K562 (cell line): ENCODE results near the gene U2AF1L4. TPM values are rescaled to one million over a fixed set of nuclear protein-coding genes. Genes with fewer than 3 reads are reported as not detected.

Experiments
- ATAC-seq: fragments of 200-7000 bp; cut with Tn5 transposase; 3 replicates; pipeline ENCODE4 v1.9.1; 2020; ENCODE audit warnings: moderate library complexity
- BruUV-seq: library from RNA; stranded (reverse); fragments of 400-500 nt; replicated peaks from 2 replicates; lab custom pipeline; 2021; lab: Mats Ljungman, UMichigan
- CTCF ChIA-PET: fragments of 300-600 bp; formaldehyde crosslinking; extraction: SDS; loops from one replicate; lab custom pipeline; 2021; ENCODE audit warnings: low intra/inter-chr PET ratio; lab: Yijun Ruan, JAX
- POLR2A ChIA-PET: fragments of 300-600, 350-650 bp; sonication (Branson Sonifier 250); formaldehyde crosslinking; extraction: SDS; loops from one replicate; lab custom pipeline; 2021; ENCODE audit warnings: antibody characterized with exemption, inconsistent platforms; lab: Yijun Ruan, JAX
- DNase-seq, 4 experiments: peaks; one replicate each; pipeline versions ENCODE4 v3.0.0 to v3.0.0-alpha.2; 2011 to 2018; ENCODE audit warnings: low spot score in 3 of 4, mixed read lengths in 3 of 4; ENCODE audit errors: extremely low read depth in 1 of 4
- FAIRE-seq: peaks from 2 replicates; lab custom pipeline; 2011; peaks lifted over from hg19 to GRCh38; lab: Jason Lieb, UNC
- H2AFZ ChIP-seq: 2 replicates; pipeline ENCODE4 v1.6.0; 2011; ENCODE audit warnings: low read depth, low read length, control low read depth, inconsistent platforms
- H3K27ac ChIP-seq: fragments of 200-600 bp; 3 replicates; pipeline ENCODE4 v1.8.0; 2011; ENCODE audit warnings: low read depth, mild to moderate bottlenecking, control low read depth, inconsistent platforms, low read length, moderate library complexity, mixed read lengths; ENCODE audit errors: extremely low read depth
- H3K27me3 ChIP-seq, 2 experiments: fragments of 300-600 bp in 1 of 2; 2 replicates in 1 of 2; 3 replicates in 1 of 2; pipeline versions ENCODE4 v1.6.0 to v1.8.0; 2011; ENCODE audit warnings: inconsistent platforms in 2 of 2, low read length in 2 of 2, mild to moderate bottlenecking in 1 of 2, mixed read lengths in 1 of 2, moderate library complexity in 1 of 2; ENCODE audit not compliant: control insufficient read depth in 2 of 2, insufficient read depth in 2 of 2
- H3K36me3 ChIP-seq: fragments of 300-600 bp; 3 replicates; pipeline ENCODE4 v1.8.0; 2011; ENCODE audit warnings: mild to moderate bottlenecking, low read length, inconsistent platforms; ENCODE audit not compliant: control insufficient read depth, insufficient read depth
- H3K4me1 ChIP-seq, 2 experiments: fragments of 200-600 bp in 1 of 2; replicated peaks in 1 of 2; 2 replicates in 1 of 2; 3 replicates in 1 of 2; pipeline versions ENCODE4 v1.5.1 to v1.8.0; 2011; ENCODE audit warnings: inconsistent platforms in 2 of 2, low read length in 2 of 2, mild to moderate bottlenecking in 1 of 2, mixed read lengths in 1 of 2, moderate library complexity in 1 of 2; ENCODE audit not compliant: control insufficient read depth in 2 of 2, insufficient read depth in 2 of 2
- H3K4me2 ChIP-seq: 2 replicates; pipeline ENCODE4 v1.6.1; 2011; ENCODE audit warnings: low read length, control low read depth, inconsistent platforms, mixed read lengths; ENCODE audit not compliant: insufficient read depth
- H3K4me3 ChIP-seq: fragments of 200-600 bp; sonication (generic), shearing (Covaris generic); 2 replicates; pipeline ENCODE4 v1.5.1; 2016; ENCODE audit warnings: control low read depth, inconsistent platforms
- H3K79me2 ChIP-seq: fragments of 200-600 bp; 3 replicates; pipeline ENCODE4 v1.8.0; 2011; ENCODE audit warnings: low read length, inconsistent platforms; ENCODE audit not compliant: control insufficient read depth, insufficient read depth
- H3K9ac ChIP-seq, 2 experiments: 2 replicates each; pipeline versions ENCODE4 v1.6.0 to v1.6.1; 2011; ENCODE audit warnings: low read depth in 2 of 2, low read length in 2 of 2, control low read depth in 1 of 2, inconsistent platforms in 1 of 2, mild to moderate bottlenecking in 1 of 2, mixed read lengths in 1 of 2; ENCODE audit not compliant: insufficient read depth in 1 of 2
- H3K9me1 ChIP-seq: one replicate; pipeline ENCODE4 v1.6.0; 2011; ENCODE audit warnings: inconsistent platforms, mild to moderate bottlenecking, low read length, moderate library complexity; ENCODE audit not compliant: control insufficient read depth, insufficient read depth
- H3K9me3 ChIP-seq: replicated peaks from 2 replicates; pipeline ENCODE4 v1.5.1; 2011; ENCODE audit warnings: low read depth, low read length, inconsistent platforms; ENCODE audit not compliant: control insufficient read depth, insufficient read depth
- H4K20me1 ChIP-seq: replicated peaks from 2 replicates; pipeline ENCODE4 v1.6.1; 2011; ENCODE audit warnings: low read length, inconsistent platforms, mixed read lengths; ENCODE audit not compliant: control insufficient read depth, insufficient read depth
- E2F1 ChIP-seq: sonication (generic); formaldehyde crosslinking; IDR thresholded peaks from 2 replicates; pipeline ENCODE4 v1.8.1; 2023; ENCODE audit warnings: mild to moderate bottlenecking, missing genetic modification reagents, moderate library complexity
- JUN ChIP-seq, 2 experiments: sonication (generic) in 1 of 2; formaldehyde crosslinking in 1 of 2; IDR thresholded peaks; 2 replicates each; pipeline versions ENCODE4 v1.6.1 to v1.8.0; 2012 to 2022; ENCODE audit warnings: borderline replicate concordance in 2 of 2, mild to moderate bottlenecking in 2 of 2, improper control_type of control experiment in 1 of 2, low read depth in 1 of 2, low read length in 1 of 2, missing genetic modification reagents in 1 of 2
- SMC3 ChIP-seq: conservative IDR thresholded peaks from 2 replicates; pipeline ENCODE4 v1.6.1; 2011; ENCODE audit warnings: low read depth, low read length, improper control_type of control experiment; ENCODE audit not compliant: insufficient read depth
- TAF15 ChIP-seq: fragments of 200-400 bp; formaldehyde crosslinking; IDR thresholded peaks from 2 replicates; pipeline ENCODE4 v1.6.1; 2017; ENCODE audit warnings: mild to moderate bottlenecking, low read depth, low read length, moderate library complexity
- THRAP3 ChIP-seq: fragments of 450-650 bp; IDR thresholded peaks from 2 replicates; pipeline ENCODE4 v1.6.1; 2016; ENCODE audit warnings: mild to moderate bottlenecking, inconsistent platforms, borderline replicate concordance
- YY1 ChIP-seq, 3 experiments: IDR thresholded peaks; 2 replicates each; pipeline ENCODE4 v1.6.1; 2011; ENCODE audit warnings: low read length in 2 of 3, mild to moderate bottlenecking in 2 of 3, moderate library complexity in 2 of 3, borderline replicate concordance in 1 of 3, control low read depth in 1 of 3, low read depth in 1 of 3; ENCODE audit not compliant: insufficient read depth in 3 of 3, insufficient replicate concordance in 2 of 3, control insufficient read depth in 1 of 3, insufficient read length in 1 of 3; ENCODE audit errors: extremely low read depth in 1 of 3
- ZKSCAN1 ChIP-seq: fragments of 150-350 bp; IDR thresholded peaks from 2 replicates; pipeline ENCODE4 v1.6.1; 2016; ENCODE audit warnings: low read depth, low read length
- WGBS: fragments of 100-300 bp; shearing (Covaris generic); methylation state at CpG from one replicate; pipeline ENCODE4 v1.1.6; 2016; ENCODE audit warnings: low coverage, mixed read lengths; ENCODE audit not compliant: insufficient coverage; ENCODE audit errors: missing lambda C conversion rate; 5-methylcytosine and 5-hydroxymethylcytosine counted together
- in situ Hi-C: fragments of 300-500 bp; cut with MboI; formaldehyde crosslinking; loops from 4 replicates; pipeline ENCODE4 v1.15.0; 2018; ENCODE audit warnings: inconsistent platforms, mixed read lengths
- intact Hi-C: fragments of 100-400 bp; cut with micrococcal nuclease; formaldehyde crosslinking; loops from 2 replicates; pipeline ENCODE4 v1.14.2; 2022
- polyA plus RNA-seq, 8 experiments: library from polyadenylated mRNA; depleted of rRNA in 4 of 8; stranded (reverse) in 5 of 8; unstranded in 3 of 8; fragments of >200 nt; fragmentation: Nextera tagmentation in 2 of 8; fragmentation: Illumina TruSeq in 1 of 8; extraction: Ambion mirVana in 2 of 8; extraction: Trizol in 1 of 8; gene quantifications; 2 replicates each; pipeline versions ENCODE4 v1.2.1 to v1.2.3, GENCODE V29; 2011 to 2014; ENCODE audit warnings: inconsistent platforms in 1 of 8, missing spikeins in 1 of 8
- total RNA-seq, 7 experiments: library from RNA; depleted of rRNA in 6 of 7; stranded (reverse); fragments of >200 nt in 6 of 7; fragmentation: Illumina TruSeq in 2 of 7; extraction: Trizol in 2 of 7; gene quantifications; 2 replicates each; pipeline versions ENCODE4 v1.2.1 to v1.2.3, GENCODE V29; 2011 to 2021; ENCODE audit warnings: low replicate concordance in 1 of 7
- TF ChIP-seq, protein P1 (sequence below), 2 experiments: fragments of 450-650 bp in 1 of 2; IDR thresholded peaks; 2 replicates each; pipeline ENCODE4 v1.6.1; 2011 to 2017; ENCODE audit warnings: low read depth in 2 of 2, antibody characterized with exemption in 1 of 2, borderline replicate concordance in 1 of 2, low read length in 1 of 2, mild to moderate bottlenecking in 1 of 2, mixed read lengths in 1 of 2; ENCODE audit not compliant: control insufficient read depth in 1 of 2
- TF ChIP-seq, protein P2 (sequence below): fragments of 250-450 bp; sonication (Bioruptor Pico); IDR thresholded peaks from 2 replicates; pipeline ENCODE4 v1.9.0; 2021; ENCODE audit warnings: mild to moderate bottlenecking
- TF ChIP-seq, protein P3 (sequence below): fragments of 250-450 bp; sonication (Bioruptor Pico); IDR thresholded peaks from 2 replicates; pipeline ENCODE4 v1.5.0; 2020; ENCODE audit warnings: mild to moderate bottlenecking, borderline replicate concordance

Gene U2AF1L4
- total and polyA plus RNA-seq, 9 of the 15 experiments (the other 6 are each of a cell fraction or from before 2014, with no cell fraction given): 8.4 to 19.5 (median 12.6) TPM

DNA sequence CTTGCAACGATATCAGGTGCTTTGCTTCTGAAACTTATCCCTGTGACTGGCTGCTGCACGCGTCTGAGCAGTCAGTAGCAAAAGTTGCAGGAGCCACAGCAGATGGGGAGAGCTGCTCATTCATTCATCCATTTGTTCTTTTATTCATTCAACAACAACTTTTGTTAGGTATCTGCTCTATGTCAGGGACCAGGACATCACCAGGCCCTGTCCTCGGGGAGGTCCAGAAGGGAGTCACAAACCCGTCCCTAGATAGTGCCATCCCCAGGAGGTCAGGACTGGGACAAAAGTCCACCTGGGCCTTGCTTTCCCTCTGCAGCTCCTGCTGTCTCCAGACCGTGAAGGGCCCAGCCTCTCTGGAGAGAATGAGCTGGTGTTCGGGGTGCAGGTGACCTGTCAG, 32.7 kb upstream of the U2AF1L4 start:
- ChIA-PET POLR2A (interaction anchor here (0.6 kb wide), 1 partner anchor 146 kb away, joined by 3 read pairs; no protein-coding TSS in a partner anchor), CTCF (no interaction called here)
- intact Hi-C loops: no loop called here
- in situ Hi-C loops: no loop called here
- peaks cover 2% of the 10 kb centered on the region for H3K9me1 ChIP-seq
- H3K4me2 ChIP-seq: no peak overlapping the region
- H2AFZ ChIP-seq: no peak overlapping the region
- H3K9me3 ChIP-seq: no peaks in the 10 kb centered on the region
- FAIRE-seq (no peak), ATAC-seq (no peak), DNase-seq (no peak)
- H3K27me3 ChIP-seq: no peaks in the 10 kb centered on the region
- peak overlapping the region in 1 of 2 experiments; percentile 65; a peak in 1 of 4 replicates for H3K9ac ChIP-seq
- no TSS peak for BruUV-seq
- H3K4me1 ChIP-seq: peaks cover 10 to 38% of the 10 kb centered on the region in 2 experiments
- no peaks in the 10 kb centered on the region; the same call in 1 of the 2 replicates for H4K20me1 ChIP-seq
- no peak overlapping the region for H3K27ac ChIP-seq
- H3K4me3 ChIP-seq: no peak overlapping the region
- WGBS: 74% methylated on average over 7 of the region's 7 CpGs
- peaks cover 24% of the 10 kb centered on the region; the same call in 2 of the 3 replicates for H3K36me3 ChIP-seq
- H3K79me2 ChIP-seq: peaks cover 5% of the 10 kb centered on the region; the same call in 1 of the 3 replicates
- TF ChIP-seq ZKSCAN1 (no peak), THRAP3 (no peak), TAF15 (no peak), YY1 (IDR thresholded peaks at IDR 0.05; ENCODE audit: borderline replicate concordance in 1 of 3, control insufficient read depth in 1 of 3, extremely low read depth in 1 of 3, insufficient read depth in 3 of 3, insufficient read length in 1 of 3, insufficient replicate concordance in 2 of 3, low read depth in 1 of 3, low read length in 2 of 3) (no peak), E2F1 (CRISPR knock-in tag) (no peak), JUN (IDR thresholded peaks at IDR 0.05; ENCODE audit: borderline replicate concordance, low read depth, low read length) (no peak), JUN (CRISPR knock-in tag; IDR thresholded peaks at IDR 0.05; ENCODE audit: borderline replicate concordance) (no peak), SMC3 (no peak)
- TF ChIP-seq, protein P1, sequence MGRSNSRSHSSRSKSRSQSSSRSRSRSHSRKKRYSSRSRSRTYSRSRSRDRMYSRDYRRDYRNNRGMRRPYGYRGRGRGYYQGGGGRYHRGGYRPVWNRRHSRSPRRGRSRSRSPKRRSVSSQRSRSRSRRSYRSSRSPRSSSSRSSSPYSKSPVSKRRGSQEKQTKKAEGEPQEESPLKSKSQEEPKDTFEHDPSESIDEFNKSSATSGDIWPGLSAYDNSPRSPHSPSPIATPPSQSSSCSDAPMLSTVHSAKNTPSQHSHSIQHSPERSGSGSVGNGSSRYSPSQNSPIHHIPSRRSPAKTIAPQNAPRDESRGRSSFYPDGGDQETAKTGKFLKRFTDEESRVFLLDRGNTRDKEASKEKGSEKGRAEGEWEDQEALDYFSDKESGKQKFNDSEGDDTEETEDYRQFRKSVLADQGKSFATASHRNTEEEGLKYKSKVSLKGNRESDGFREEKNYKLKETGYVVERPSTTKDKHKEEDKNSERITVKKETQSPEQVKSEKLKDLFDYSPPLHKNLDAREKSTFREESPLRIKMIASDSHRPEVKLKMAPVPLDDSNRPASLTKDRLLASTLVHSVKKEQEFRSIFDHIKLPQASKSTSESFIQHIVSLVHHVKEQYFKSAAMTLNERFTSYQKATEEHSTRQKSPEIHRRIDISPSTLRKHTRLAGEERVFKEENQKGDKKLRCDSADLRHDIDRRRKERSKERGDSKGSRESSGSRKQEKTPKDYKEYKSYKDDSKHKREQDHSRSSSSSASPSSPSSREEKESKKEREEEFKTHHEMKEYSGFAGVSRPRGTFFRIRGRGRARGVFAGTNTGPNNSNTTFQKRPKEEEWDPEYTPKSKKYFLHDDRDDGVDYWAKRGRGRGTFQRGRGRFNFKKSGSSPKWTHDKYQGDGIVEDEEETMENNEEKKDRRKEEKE (IDR thresholded peaks at IDR 0.05; ENCODE audit: borderline replicate concordance in 1 of 2, control insufficient read depth in 1 of 2, low read depth in 2 of 2, low read length in 1 of 2): no peak
- TF ChIP-seq, protein P2, sequence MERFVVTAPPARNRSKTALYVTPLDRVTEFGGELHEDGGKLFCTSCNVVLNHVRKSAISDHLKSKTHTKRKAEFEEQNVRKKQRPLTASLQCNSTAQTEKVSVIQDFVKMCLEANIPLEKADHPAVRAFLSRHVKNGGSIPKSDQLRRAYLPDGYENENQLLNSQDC (CRISPR knock-in tag): no peak
- TF ChIP-seq, protein P3, sequence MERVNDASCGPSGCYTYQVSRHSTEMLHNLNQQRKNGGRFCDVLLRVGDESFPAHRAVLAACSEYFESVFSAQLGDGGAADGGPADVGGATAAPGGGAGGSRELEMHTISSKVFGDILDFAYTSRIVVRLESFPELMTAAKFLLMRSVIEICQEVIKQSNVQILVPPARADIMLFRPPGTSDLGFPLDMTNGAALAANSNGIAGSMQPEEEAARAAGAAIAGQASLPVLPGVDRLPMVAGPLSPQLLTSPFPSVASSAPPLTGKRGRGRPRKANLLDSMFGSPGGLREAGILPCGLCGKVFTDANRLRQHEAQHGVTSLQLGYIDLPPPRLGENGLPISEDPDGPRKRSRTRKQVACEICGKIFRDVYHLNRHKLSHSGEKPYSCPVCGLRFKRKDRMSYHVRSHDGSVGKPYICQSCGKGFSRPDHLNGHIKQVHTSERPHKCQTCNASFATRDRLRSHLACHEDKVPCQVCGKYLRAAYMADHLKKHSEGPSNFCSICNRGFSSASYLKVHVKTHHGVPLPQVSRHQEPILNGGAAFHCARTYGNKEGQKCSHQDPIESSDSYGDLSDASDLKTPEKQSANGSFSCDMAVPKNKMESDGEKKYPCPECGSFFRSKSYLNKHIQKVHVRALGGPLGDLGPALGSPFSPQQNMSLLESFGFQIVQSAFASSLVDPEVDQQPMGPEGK (CRISPR knock-in tag): no peak
